HEK293T (cell line): ENCODE measurements around the gene CDON.

Experiments used
- CTCF ChIA-PET: fragments of 350-600 bp; formaldehyde crosslinking; extraction: SDS; loops from one replicate; lab custom pipeline; 2021; ENCODE audit warnings: antibody characterized with exemption, inconsistent platforms; lab: Yijun Ruan, JAX
- POLR2A ChIA-PET: fragments of 350-600 bp; formaldehyde crosslinking; extraction: SDS; loops from one replicate; lab custom pipeline; 2020; ENCODE audit warnings: antibody characterized with exemption, inconsistent platforms; lab: Yijun Ruan, JAX
- DNase-seq: peaks from one replicate; pipeline ENCODE4 v3.0.0; 2012; ENCODE audit warnings: mixed read lengths; ENCODE audit errors: extremely low spot score
- ARNT ChIP-seq: fragments of 450-650 bp; IDR thresholded peaks from 2 replicates; pipeline ENCODE4 v1.6.1; 2017; ENCODE audit warnings: mild to moderate bottlenecking
- BHLHE40 ChIP-seq: fragments of 450-650 bp; IDR thresholded peaks from 2 replicates; pipeline ENCODE4 v1.6.1; 2016; ENCODE audit warnings: mild to moderate bottlenecking, moderate library complexity, borderline replicate concordance
- CTBP1 ChIP-seq: fragments of 450-650 bp; IDR thresholded peaks from 2 replicates; pipeline ENCODE4 v1.6.1; 2016; ENCODE audit warnings: borderline replicate concordance
- ELF4 ChIP-seq: fragments of 450-650 bp; IDR thresholded peaks from 2 replicates; pipeline ENCODE4 v1.6.1; 2017; ENCODE audit warnings: antibody characterized with exemption
- FOXA1 ChIP-seq: fragments of 450-650 bp; IDR thresholded peaks from 2 replicates; pipeline ENCODE4 v1.6.1; 2016; ENCODE audit warnings: mild to moderate bottlenecking
- FOXK2 ChIP-seq: fragments of 450-650 bp; IDR thresholded peaks from 2 replicates; pipeline ENCODE4 v1.6.1; 2016; ENCODE audit warnings: mild to moderate bottlenecking
- FOXM1 ChIP-seq: fragments of 450-650 bp; IDR thresholded peaks from 2 replicates; pipeline ENCODE4 v1.6.1; 2017; ENCODE audit warnings: mild to moderate bottlenecking, borderline replicate concordance
- HDGF ChIP-seq: fragments of 450-650 bp; IDR thresholded peaks from 2 replicates; pipeline ENCODE4 v1.6.1; 2017; ENCODE audit warnings: antibody characterized with exemption, borderline replicate concordance
- L3MBTL2 ChIP-seq: fragments of 450-650 bp; conservative IDR thresholded peaks from 2 replicates; pipeline ENCODE4 v1.6.1; 2016; ENCODE audit warnings: mild to moderate bottlenecking
- LEF1 ChIP-seq: fragments of 450-650 bp; IDR thresholded peaks from 2 replicates; pipeline ENCODE4 v1.6.1; 2017; ENCODE audit warnings: mild to moderate bottlenecking, borderline replicate concordance
- NFRKB ChIP-seq: fragments of 450-650 bp; IDR thresholded peaks from 2 replicates; pipeline ENCODE4 v1.6.1; 2016; ENCODE audit warnings: mild to moderate bottlenecking, moderate library complexity
- PKNOX1 ChIP-seq: fragments of 450-650 bp; IDR thresholded peaks from 2 replicates; pipeline ENCODE4 v1.6.1; 2016
- SP1 ChIP-seq: fragments of 450-650 bp; IDR thresholded peaks from 2 replicates; pipeline ENCODE4 v1.6.1; 2017
- SUZ12 ChIP-seq: fragments of 450-650 bp; IDR thresholded peaks from 2 replicates; pipeline ENCODE4 v1.6.1; 2016; ENCODE audit warnings: mild to moderate bottlenecking
- TARDBP ChIP-seq: fragments of 450-650 bp; IDR thresholded peaks from 2 replicates; pipeline ENCODE4 v1.6.1; 2016
- ZNF384 ChIP-seq: fragments of 450-650 bp; IDR thresholded peaks from 2 replicates; pipeline ENCODE4 v1.6.1; 2016

The CDON gene

GRCh38 chr11:126086248-126086647, 23.6 kb upstream of the CDON start:
- POLR2A ChIA-PET, result no interaction called here
- no peak for TF ChIP-seq FOXA1
- TF ChIP-seq SUZ12, result no peak
- TF ChIP-seq ELF4, result no peak
- TF ChIP-seq BHLHE40, result no peak
- no peak for TF ChIP-seq PKNOX1
- TF ChIP-seq HDGF, result no peak
- TF ChIP-seq ARNT, result no peak
- no peak for TF ChIP-seq SP1
- no peak for TF ChIP-seq FOXK2
- no peak for TF ChIP-seq CTBP1
- TF ChIP-seq TARDBP, result no peak
- TF ChIP-seq NFRKB, result no peak
- TF ChIP-seq L3MBTL2, result no peak
- TF ChIP-seq FOXM1, result no peak
- no peak for TF ChIP-seq LEF1
- TF ChIP-seq ZNF384, result no peak
- DNase-seq, result no peak
- CTCF ChIA-PET, result no interaction called here

DNA sequence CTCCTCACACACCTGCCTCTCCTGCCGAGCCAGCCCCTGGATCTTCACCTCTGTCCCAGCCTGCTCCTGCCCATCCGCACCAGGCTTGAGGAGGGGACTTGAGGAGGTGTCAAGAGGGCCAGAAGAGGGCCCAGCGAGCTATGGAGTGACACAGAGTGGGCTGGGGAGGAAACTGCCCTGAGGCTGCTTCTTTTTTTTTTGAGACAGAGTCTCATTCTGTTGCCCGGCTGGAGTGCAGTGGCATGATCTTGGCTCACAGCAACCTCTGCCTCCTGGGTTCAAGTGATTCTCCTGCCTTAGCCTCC, 21.9 kb upstream of the CDON start:
- ChIA-PET POLR2A (no interaction called here), CTCF (interaction anchor here (0.6 to 1.4 kb wide), 2 partner anchors 16 to 75 kb away, joined by 3 read pairs; no protein-coding TSS in a partner anchor)
- DNase-seq, result no peak
- TF ChIP-seq TARDBP, result no peak
- TF ChIP-seq FOXM1, result no peak

DNA sequence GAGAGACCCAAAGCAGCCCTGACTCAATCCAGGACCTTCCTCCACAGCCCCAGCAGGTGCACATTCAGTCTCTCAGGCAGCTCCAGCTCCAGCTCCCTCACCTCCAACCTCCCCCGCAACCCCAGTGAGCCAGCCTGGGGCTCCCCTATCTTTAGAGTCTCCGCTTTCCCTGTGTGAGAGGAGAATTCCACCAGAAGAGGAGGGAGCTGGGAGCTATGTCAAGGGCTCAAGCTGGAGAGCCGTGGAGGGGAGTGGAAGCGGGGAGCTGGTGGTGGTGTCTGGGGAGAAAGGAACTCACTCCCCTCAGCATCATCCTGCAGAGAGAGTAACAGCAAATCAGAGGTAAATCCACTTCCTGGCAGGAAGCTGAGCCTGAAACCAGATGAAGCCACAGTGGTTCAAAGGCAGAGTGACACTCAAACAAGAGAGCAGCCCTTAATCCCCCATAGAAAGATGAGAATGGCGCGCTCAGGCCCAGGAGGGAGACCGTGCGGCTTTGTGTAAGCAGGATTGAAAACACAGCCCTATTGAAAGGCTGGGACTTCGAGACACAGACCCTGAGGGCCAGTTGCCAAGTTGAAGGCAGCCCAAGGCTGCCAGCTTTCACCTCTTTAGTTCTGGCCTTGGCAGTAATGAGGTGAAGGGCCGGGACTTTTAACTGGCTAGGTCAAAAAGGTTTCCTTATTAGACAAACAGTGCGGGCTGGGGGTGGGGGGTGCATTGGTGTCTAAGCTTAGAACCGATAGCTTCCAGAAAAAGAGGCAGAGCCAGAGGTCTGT, 21.4 kb upstream of the CDON start:
- ChIA-PET CTCF (interaction anchor here (0.6 to 1.4 kb wide), 2 partner anchors 16 to 76 kb away, joined by 3 read pairs; no protein-coding TSS in a partner anchor), POLR2A (no interaction called here)
- no peak for DNase-seq
- TF ChIP-seq FOXK2 (no peak), FOXA1 (no peak), NFRKB (no peak), LEF1 (no peak), CTBP1 (no peak)

- no peak for DNase-seq
- CTCF ChIA-PET, result no interaction called here
- POLR2A ChIA-PET, result no interaction called here
- TF ChIP-seq NFRKB (no peak), ELF4 (no peak), SUZ12 (no peak), FOXA1 (no peak), PKNOX1 (no peak), L3MBTL2 (no peak), HDGF (no peak), FOXM1 (no peak), LEF1 (no peak), SP1 (no peak), TARDBP (no peak), CTBP1 (no peak), ZNF384 (no peak), BHLHE40 (no peak), ARNT (no peak), FOXK2 (no peak)
These were observed 19.8 kb upstream of the CDON start for GRCh38 chr11:126082251-126083109.

DNA sequence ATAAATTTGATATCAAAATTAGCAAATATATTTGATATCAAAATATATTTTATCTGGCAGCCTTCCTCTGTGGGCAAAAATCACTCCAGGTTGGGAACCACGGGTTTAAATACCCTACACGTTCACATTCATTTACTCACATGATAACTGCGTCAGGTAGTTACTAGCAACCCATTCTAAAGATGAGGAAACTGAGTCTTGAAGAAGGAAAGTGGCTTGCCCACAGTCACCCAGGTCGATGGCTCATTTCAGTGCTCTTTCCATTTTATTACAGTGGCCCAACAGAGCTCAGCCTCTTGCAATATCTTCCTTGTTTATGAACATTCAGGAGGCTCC, 19.2 kb upstream of the CDON start:
- no peak for DNase-seq
- TF ChIP-seq TARDBP, result no peak
- no peak for TF ChIP-seq CTBP1
- no peak for TF ChIP-seq ARNT
- TF ChIP-seq FOXK2, result no peak
- TF ChIP-seq ELF4, result no peak
- no peak for TF ChIP-seq SP1
- TF ChIP-seq NFRKB, result no peak
- TF ChIP-seq L3MBTL2, result no peak
- TF ChIP-seq BHLHE40, result no peak
- no peak for TF ChIP-seq LEF1
- no peak for TF ChIP-seq FOXM1
- no peak for TF ChIP-seq HDGF
- TF ChIP-seq FOXA1, result no peak
- no peak for TF ChIP-seq SUZ12
- no peak for TF ChIP-seq PKNOX1
- TF ChIP-seq ZNF384, result no peak
- POLR2A ChIA-PET, result no interaction called here
- CTCF ChIA-PET, result no interaction called here
